K562 (cell line): ENCODE results near the gene VKORC1. TPM values are rescaled to one million over a fixed set of nuclear protein-coding genes. Genes with fewer than 3 reads are reported as not detected.
A peak's percentile ranks its signal among the peaks of the same experiment; 100 is the strongest.

Experiments used
- ASH1L ChIP-seq: fragments of 450-650 bp; IDR thresholded peaks from 2 replicates; pipeline ENCODE4 v1.6.1; 2018; ENCODE audit warnings: borderline replicate concordance, mild to moderate bottlenecking, low read depth; ENCODE audit not compliant: partially characterized antibody
- BCL6 ChIP-seq: fragments of 250-450 bp; sonication (Bioruptor Pico); IDR thresholded peaks from 2 replicates; pipeline ENCODE4 v1.4.0; 2020
- CBFA2T2 ChIP-seq: fragments of 450-650 bp; conservative IDR thresholded peaks from 2 replicates; pipeline ENCODE4 v1.6.1; 2017; ENCODE audit warnings: mild to moderate bottlenecking
- ELK1 ChIP-seq: sonication (generic); formaldehyde crosslinking; IDR thresholded peaks from 2 replicates; pipeline ENCODE4 v1.8.1; 2022; ENCODE audit warnings: missing genetic modification reagents
- HEY1 ChIP-seq: fragments of 250-450 bp; sonication (Bioruptor Pico); IDR thresholded peaks from 2 replicates; pipeline ENCODE4 v1.5.0; 2020; ENCODE audit warnings: mild to moderate bottlenecking, moderate library complexity, borderline replicate concordance
- HMG20B ChIP-seq: fragments of 250-450 bp; sonication (Bioruptor Pico); IDR thresholded peaks from 2 replicates; pipeline ENCODE4 v1.5.0; 2021; ENCODE audit warnings: mild to moderate bottlenecking
- MAX ChIP-seq: sonication (generic); formaldehyde crosslinking; IDR thresholded peaks from 2 replicates; pipeline ENCODE4 v1.9.0; 2022; ENCODE audit warnings: mild to moderate bottlenecking, missing genetic modification reagents
- MNT ChIP-seq, 2 experiments: fragments of 450-650 bp; conservative IDR thresholded peaks; 2 replicates each; pipeline ENCODE4 v1.6.1; 2017; ENCODE audit warnings: mild to moderate bottlenecking in 2 of 2, moderate library complexity in 2 of 2
- PHF20 ChIP-seq: fragments of 450-650 bp; IDR thresholded peaks from 2 replicates; pipeline ENCODE4 v1.6.1; 2018; ENCODE audit not compliant: partially characterized antibody
- RBM25 ChIP-seq: fragments of 200-400 bp; formaldehyde crosslinking; IDR thresholded peaks from 2 replicates; pipeline ENCODE4 v1.6.1; 2018; ENCODE audit warnings: low read length, low read depth, moderate library complexity; ENCODE audit not compliant: severe bottlenecking
- SREBF1 ChIP-seq: fragments of 150-350 bp; IDR thresholded peaks from 2 replicates; pipeline ENCODE4 v1.6.1; 2014; ENCODE audit warnings: antibody characterized with exemption, low read depth, low read length, borderline replicate concordance
- TFAM ChIP-seq: fragments of 250-450 bp; sonication (Bioruptor Pico); conservative IDR thresholded peaks from 2 replicates; pipeline ENCODE4 v1.5.0; 2021; ENCODE audit warnings: mild to moderate bottlenecking, moderate library complexity
- ZNF143 ChIP-seq: sonication (generic); formaldehyde crosslinking; IDR thresholded peaks from 2 replicates; pipeline ENCODE4 v1.9.0; 2022; ENCODE audit warnings: mild to moderate bottlenecking, missing genetic modification reagents
- ZNF316 ChIP-seq: fragments of 450-650 bp; IDR thresholded peaks from 2 replicates; pipeline ENCODE4 v1.6.1; 2016
- ZSCAN29 ChIP-seq: fragments of 450-650 bp; IDR thresholded peaks from 2 replicates; pipeline ENCODE4 v1.6.1; 2017
- polyA plus RNA-seq, 8 experiments: library from polyadenylated mRNA; depleted of rRNA in 4 of 8; stranded (reverse) in 5 of 8; unstranded in 3 of 8; fragments of >200 nt; fragmentation: Nextera tagmentation in 2 of 8; fragmentation: Illumina TruSeq in 1 of 8; extraction: Ambion mirVana in 2 of 8; extraction: Trizol in 1 of 8; gene quantifications; 2 replicates each; pipeline versions ENCODE4 v1.2.1 to v1.2.3, GENCODE V29; 2011 to 2014; ENCODE audit warnings: inconsistent platforms in 1 of 8, missing spikeins in 1 of 8
- total RNA-seq, 7 experiments: library from RNA; depleted of rRNA in 6 of 7; stranded (reverse); fragments of >200 nt in 6 of 7; fragmentation: Illumina TruSeq in 2 of 7; extraction: Trizol in 2 of 7; gene quantifications; 2 replicates each; pipeline versions ENCODE4 v1.2.1 to v1.2.3, GENCODE V29; 2011 to 2021; ENCODE audit warnings: low replicate concordance in 1 of 7
- TF ChIP-seq, protein P1 (sequence below): fragments of 450-650 bp; IDR thresholded peaks from one replicate; pipeline ENCODE4 v1.6.1; 2018; ENCODE audit warnings: mild to moderate bottlenecking, moderate library complexity; ENCODE audit not compliant: partially characterized antibody
- TF ChIP-seq, protein P2 (sequence below): fragments of 250-450 bp; sonication (Bioruptor Pico); IDR thresholded peaks from 2 replicates; pipeline ENCODE4 v1.4.0; 2020

Gene VKORC1
- total and polyA plus RNA-seq, 9 of the 15 experiments (the other 6 are each of a cell fraction or from before 2014, with no cell fraction given), result 30.0 to 119 (median 62.1) TPM

GRCh38 chr16:31073142-31073969 lies 21.2 kb downstream of the VKORC1 start (continued):
- no peak for TF ChIP-seq ELK1 (CRISPR knock-in tag)
- TF ChIP-seq RBM25, result peak; percentile 99
- no peak for TF ChIP-seq TFAM
- peak; percentile 7 for TF ChIP-seq PHF20
- peak; percentile 62 to 65 for TF ChIP-seq MNT (conservative IDR thresholded peaks at IDR 0.05)
- no peak for TF ChIP-seq SREBF1
- no peak for TF ChIP-seq ASH1L
- no peak for TF ChIP-seq CBFA2T2
- TF ChIP-seq, protein P1, sequence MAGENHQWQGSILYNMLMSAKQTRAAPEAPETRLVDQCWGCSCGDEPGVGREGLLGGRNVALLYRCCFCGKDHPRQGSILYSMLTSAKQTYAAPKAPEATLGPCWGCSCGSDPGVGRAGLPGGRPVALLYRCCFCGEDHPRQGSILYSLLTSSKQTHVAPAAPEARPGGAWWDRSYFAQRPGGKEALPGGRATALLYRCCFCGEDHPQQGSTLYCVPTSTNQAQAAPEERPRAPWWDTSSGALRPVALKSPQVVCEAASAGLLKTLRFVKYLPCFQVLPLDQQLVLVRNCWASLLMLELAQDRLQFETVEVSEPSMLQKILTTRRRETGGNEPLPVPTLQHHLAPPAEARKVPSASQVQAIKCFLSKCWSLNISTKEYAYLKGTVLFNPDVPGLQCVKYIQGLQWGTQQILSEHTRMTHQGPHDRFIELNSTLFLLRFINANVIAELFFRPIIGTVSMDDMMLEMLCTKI, result no peak
- TF ChIP-seq MAX, result no peak; the same call in none of the 2 replicates
- TF ChIP-seq, protein P2, sequence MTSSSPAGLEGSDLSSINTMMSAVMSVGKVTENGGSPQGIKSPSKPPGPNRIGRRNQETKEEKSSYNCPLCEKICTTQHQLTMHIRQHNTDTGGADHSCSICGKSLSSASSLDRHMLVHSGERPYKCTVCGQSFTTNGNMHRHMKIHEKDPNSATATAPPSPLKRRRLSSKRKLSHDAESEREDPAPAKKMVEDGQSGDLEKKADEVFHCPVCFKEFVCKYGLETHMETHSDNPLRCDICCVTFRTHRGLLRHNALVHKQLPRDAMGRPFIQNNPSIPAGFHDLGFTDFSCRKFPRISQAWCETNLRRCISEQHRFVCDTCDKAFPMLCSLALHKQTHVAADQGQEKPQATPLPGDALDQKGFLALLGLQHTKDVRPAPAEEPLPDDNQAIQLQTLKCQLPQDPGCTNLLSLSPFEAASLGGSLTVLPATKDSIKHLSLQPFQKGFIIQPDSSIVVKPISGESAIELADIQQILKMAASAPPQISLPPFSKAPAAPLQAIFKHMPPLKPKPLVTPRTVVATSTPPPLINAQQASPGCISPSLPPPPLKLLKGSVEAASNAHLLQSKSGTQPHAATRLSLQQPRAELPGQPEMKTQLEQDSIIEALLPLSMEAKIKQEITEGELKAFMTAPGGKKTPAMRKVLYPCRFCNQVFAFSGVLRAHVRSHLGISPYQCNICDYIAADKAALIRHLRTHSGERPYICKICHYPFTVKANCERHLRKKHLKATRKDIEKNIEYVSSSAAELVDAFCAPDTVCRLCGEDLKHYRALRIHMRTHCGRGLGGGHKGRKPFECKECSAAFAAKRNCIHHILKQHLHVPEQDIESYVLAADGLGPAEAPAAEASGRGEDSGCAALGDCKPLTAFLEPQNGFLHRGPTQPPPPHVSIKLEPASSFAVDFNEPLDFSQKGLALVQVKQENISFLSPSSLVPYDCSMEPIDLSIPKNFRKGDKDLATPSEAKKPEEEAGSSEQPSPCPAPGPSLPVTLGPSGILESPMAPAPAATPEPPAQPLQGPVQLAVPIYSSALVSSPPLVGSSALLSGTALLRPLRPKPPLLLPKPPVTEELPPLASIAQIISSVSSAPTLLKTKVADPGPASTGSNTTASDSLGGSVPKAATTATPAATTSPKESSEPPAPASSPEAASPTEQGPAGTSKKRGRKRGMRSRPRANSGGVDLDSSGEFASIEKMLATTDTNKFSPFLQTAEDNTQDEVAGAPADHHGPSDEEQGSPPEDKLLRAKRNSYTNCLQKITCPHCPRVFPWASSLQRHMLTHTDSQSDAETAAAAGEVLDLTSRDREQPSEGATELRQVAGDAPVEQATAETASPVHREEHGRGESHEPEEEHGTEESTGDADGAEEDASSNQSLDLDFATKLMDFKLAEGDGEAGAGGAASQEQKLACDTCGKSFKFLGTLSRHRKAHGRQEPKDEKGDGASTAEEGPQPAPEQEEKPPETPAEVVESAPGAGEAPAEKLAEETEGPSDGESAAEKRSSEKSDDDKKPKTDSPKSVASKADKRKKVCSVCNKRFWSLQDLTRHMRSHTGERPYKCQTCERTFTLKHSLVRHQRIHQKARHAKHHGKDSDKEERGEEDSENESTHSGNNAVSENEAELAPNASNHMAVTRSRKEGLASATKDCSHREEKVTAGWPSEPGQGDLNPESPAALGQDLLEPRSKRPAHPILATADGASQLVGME, result peak; percentile 65; the same call in 1 of the 2 replicates
- no peak for TF ChIP-seq ZNF143 (CRISPR knock-in tag)
- no peak for TF ChIP-seq HEY1 (CRISPR knock-in tag)
- TF ChIP-seq BCL6 (CRISPR knock-in tag), result no peak
- TF ChIP-seq ZNF316, result no peak
- no peak for TF ChIP-seq ZSCAN29
- no peak for TF ChIP-seq HMG20B (CRISPR knock-in tag)
